NT2/D1 (cell line): Measurements from ENCODE around the gene MSGN1.
"Not testable (repeated sequence)": the region's sequence is repeated elsewhere in the genome, so short reads cannot be mapped to it uniquely, and the experiment has no call there.

Experiments
- SUZ12 ChIP-seq: IDR thresholded peaks from 2 replicates; pipeline ENCODE4 v1.6.1; 2011; ENCODE audit not compliant: insufficient read length, insufficient read depth; ENCODE audit errors: extremely low read depth
- YY1 ChIP-seq: IDR thresholded peaks from 2 replicates; pipeline ENCODE4 v1.6.1; 2011; ENCODE audit not compliant: insufficient read length, insufficient read depth
- ZNF274 ChIP-seq: IDR thresholded peaks from 2 replicates; pipeline ENCODE4 v1.6.1; 2011; ENCODE audit warnings: mild to moderate bottlenecking, low read depth, low read length

GRCh38 chr2:17823646-17824045 lies 7.4 kb downstream of the MSGN1 start:
- TF ChIP-seq YY1, SUZ12, ZNF274: not testable (repeated sequence)
